Sigmoid colon (tissue), 3 donors: ENCODE data around the gene SBNO2.

Source experiments
- POLR2A ChIP-seq, 2 donors: fragments of 450-650 bp; IDR thresholded peaks; one replicate each; pipeline ENCODE4 v1.6.1; 2016; ENCODE audit warnings: antibody characterized with exemption in 2 of 2, mild to moderate bottlenecking in 2 of 2, moderate library complexity in 2 of 2
- TF ChIP-seq, protein P1 (sequence below), 4 experiments: fragments of 450-650 bp in 3 of 4; fragments of 200-600 bp in 1 of 4; IDR thresholded peaks; one replicate each; pipeline ENCODE4 v1.5.1; 2016 to 2019; ENCODE audit warnings: antibody characterized with exemption in 4 of 4, mild to moderate bottlenecking in 3 of 4, moderate library complexity in 2 of 4

DNA sequence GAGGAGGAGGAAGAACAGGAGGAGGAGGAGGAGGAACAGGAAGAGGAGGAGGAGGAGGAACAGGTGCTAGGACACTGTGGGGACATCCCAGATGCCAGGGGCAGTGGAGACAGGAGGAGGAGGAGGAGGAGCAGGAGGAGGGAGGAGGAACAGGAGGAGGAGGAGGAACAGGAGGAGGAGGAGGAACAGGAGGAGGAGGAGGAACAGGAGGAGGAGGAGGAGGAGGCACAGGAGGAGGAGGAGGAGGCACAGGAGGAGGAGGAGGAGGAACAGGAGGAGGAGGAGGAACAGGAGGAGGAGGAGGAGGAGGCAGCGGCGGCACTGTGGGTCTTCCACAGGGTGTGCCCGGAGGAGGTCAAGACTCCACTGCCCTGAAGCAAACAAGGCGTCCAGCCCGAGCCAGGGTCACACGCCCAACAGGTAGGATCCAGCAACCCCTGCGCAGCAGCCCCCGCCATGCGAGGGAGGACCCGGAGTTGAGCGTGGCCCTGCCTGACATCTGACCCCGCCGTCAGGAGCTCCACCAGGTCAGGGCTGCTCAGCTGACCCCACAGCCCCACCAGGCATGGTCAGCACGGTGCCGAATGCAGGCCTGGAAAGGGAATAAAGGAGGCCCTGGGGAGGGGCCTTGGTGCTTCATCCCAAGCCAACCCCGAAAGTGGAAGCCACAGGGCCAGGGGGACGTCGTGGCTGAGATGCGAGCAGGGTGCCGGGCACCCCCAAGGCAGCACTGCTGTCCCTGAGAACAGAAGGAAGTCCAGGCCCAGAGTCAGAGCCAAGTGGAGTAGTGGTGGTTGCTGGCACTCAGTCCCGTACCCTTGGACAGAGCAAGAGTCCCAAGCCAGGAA is 9.2 kb downstream of the SBNO2 start:
- TF ChIP-seq, protein P1, sequence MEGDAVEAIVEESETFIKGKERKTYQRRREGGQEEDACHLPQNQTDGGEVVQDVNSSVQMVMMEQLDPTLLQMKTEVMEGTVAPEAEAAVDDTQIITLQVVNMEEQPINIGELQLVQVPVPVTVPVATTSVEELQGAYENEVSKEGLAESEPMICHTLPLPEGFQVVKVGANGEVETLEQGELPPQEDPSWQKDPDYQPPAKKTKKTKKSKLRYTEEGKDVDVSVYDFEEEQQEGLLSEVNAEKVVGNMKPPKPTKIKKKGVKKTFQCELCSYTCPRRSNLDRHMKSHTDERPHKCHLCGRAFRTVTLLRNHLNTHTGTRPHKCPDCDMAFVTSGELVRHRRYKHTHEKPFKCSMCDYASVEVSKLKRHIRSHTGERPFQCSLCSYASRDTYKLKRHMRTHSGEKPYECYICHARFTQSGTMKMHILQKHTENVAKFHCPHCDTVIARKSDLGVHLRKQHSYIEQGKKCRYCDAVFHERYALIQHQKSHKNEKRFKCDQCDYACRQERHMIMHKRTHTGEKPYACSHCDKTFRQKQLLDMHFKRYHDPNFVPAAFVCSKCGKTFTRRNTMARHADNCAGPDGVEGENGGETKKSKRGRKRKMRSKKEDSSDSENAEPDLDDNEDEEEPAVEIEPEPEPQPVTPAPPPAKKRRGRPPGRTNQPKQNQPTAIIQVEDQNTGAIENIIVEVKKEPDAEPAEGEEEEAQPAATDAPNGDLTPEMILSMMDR (IDR thresholded peaks at IDR 0.05) = no peak
- TF ChIP-seq POLR2A (IDR thresholded peaks at IDR 0.05) = no peak
